ENCODE data around the gene BRINP2.

The BRINP2 gene

GRCh38 chr1:177283380-177283779 lies 112.6 kb downstream of the BRINP2 start:
- H3K4me3 ChIP-seq (ENCODE audit: low read length): no peak overlapping the region
- DNase-seq (ENCODE audit: low read depth): no peak
- no peak for TF ChIP-seq CTCF (conservative IDR thresholded peaks at IDR 0.05; ENCODE audit: low read length)

GRCh38 chr1:177286396-177286795 lies 115.6 kb downstream of the BRINP2 start:
- H3K4me3 ChIP-seq (ENCODE audit: low read length): no peak overlapping the region
- no peak for TF ChIP-seq CTCF (conservative IDR thresholded peaks at IDR 0.05; ENCODE audit: low read length)
- DNase-seq (ENCODE audit: low read depth): peak; percentile 56

- no peak for TF ChIP-seq CTCF (conservative IDR thresholded peaks at IDR 0.05; ENCODE audit: low read length)
- no peak for DNase-seq (ENCODE audit: low read depth)
- no peak overlapping the region for H3K4me3 ChIP-seq (ENCODE audit: low read length)
Measured at GRCh38 chr1:177287270-177287669, 116.5 kb downstream of the BRINP2 start.

- no peak for DNase-seq (ENCODE audit: low read depth)
- no peak overlapping the region for H3K4me3 ChIP-seq (ENCODE audit: low read length)
- TF ChIP-seq CTCF (conservative IDR thresholded peaks at IDR 0.05; ENCODE audit: low read length): no peak
Measured at GRCh38 chr1:177287994-177288393, 117.2 kb downstream of the BRINP2 start.

GRCh38 chr1:177289532-177289931 lies 118.8 kb downstream of the BRINP2 start:
- no peak for TF ChIP-seq CTCF (conservative IDR thresholded peaks at IDR 0.05; ENCODE audit: low read length)
- no peak for DNase-seq (ENCODE audit: low read depth)
- no peak overlapping the region for H3K4me3 ChIP-seq (ENCODE audit: low read length)

GRCh38 chr1:177300431-177300830 lies 129.7 kb downstream of the BRINP2 start:
- no peak overlapping the region for H3K4me3 ChIP-seq (ENCODE audit: low read length)
- no peak for DNase-seq (ENCODE audit: low read depth)
- no peak for TF ChIP-seq CTCF (conservative IDR thresholded peaks at IDR 0.05; ENCODE audit: low read length)

GRCh38 chr1:177301425-177302124 lies 130.8 kb downstream of the BRINP2 start:
- no peak overlapping the region for H3K4me3 ChIP-seq (ENCODE audit: low read length)
- TF ChIP-seq CTCF (conservative IDR thresholded peaks at IDR 0.05; ENCODE audit: low read length): no peak
- no peak for DNase-seq (ENCODE audit: low read depth)
